Neural progenitor cell (in vitro differentiated cells): ENCODE data around the gene GMDS.

Experiments used
- CTCF ChIP-seq: fragments of 200-600 bp; sonication (generic); IDR thresholded peaks from 2 replicates; pipeline ENCODE4 v1.5.1; 2017; ENCODE audit warnings: antibody characterized with exemption, mild to moderate bottlenecking
- EZH2 ChIP-seq: fragments of 200-600 bp; sonication (generic); IDR thresholded peaks from 2 replicates; pipeline ENCODE4 v1.6.1; 2017; ENCODE audit warnings: antibody characterized with exemption, mild to moderate bottlenecking, moderate library complexity

GRCh38 chr6:1635305-1636010, 609.9 kb downstream of the GMDS start:
- TF ChIP-seq CTCF (no peak), EZH2 (no peak)
